Heart left ventricle (tissue), 16 donors: Measurements from ENCODE around the gene FBXO41. TPM values are rescaled to one million over a fixed set of nuclear protein-coding genes. Genes with fewer than 3 reads are reported as not detected.
A peak's percentile ranks its signal among the peaks of the same experiment; 100 is the strongest.

Source experiments
- ATAC-seq, 4 donors: fragments of 200-7000 bp; cut with Tn5 transposase; one replicate each; pipeline ENCODE4 v1.9.1; 2020 to 2022; ENCODE audit warnings: moderate library complexity in 4 of 4, mild to moderate bottlenecking in 3 of 4, moderate number of reproducible peaks in 1 of 4
- DNase-seq, 5 donors: peaks; one replicate each; pipeline ENCODE4 v3.0.0-alpha.2; 2020
- H3K27ac ChIP-seq, 12 donors: fragments of 200-600 bp; sonication (generic) in 4 of 12; one replicate each; pipeline versions ENCODE4 v1.5.0 to v1.8.0; 2016 to 2022; ENCODE audit warnings: mild to moderate bottlenecking in 2 of 12
- H3K27me3 ChIP-seq, 9 donors: fragments of 200-600 bp; sonication (generic) in 2 of 9; one replicate each; pipeline versions ENCODE4 v1.5.1 to v1.8.0; 2016 to 2022; ENCODE audit warnings: mild to moderate bottlenecking in 3 of 9
- H3K36me3 ChIP-seq, 9 donors: fragments of 200-600 bp; sonication (generic) in 2 of 9; one replicate each; pipeline versions ENCODE4 v1.5.0 to v1.8.0; 2018 to 2022; ENCODE audit warnings: mild to moderate bottlenecking in 2 of 9
- H3K4me1 ChIP-seq, 12 donors: fragments of 200-600 bp; sonication (generic) in 4 of 12; one replicate each; pipeline versions ENCODE4 v1.5.0 to v1.8.0; 2016 to 2022; ENCODE audit warnings: mild to moderate bottlenecking in 3 of 12
- H3K4me3 ChIP-seq, 12 donors: fragments of 200-600 bp; sonication (generic) in 4 of 12; one replicate each; pipeline versions ENCODE4 v1.5.0 to v1.8.0; 2017 to 2022; ENCODE audit warnings: mild to moderate bottlenecking in 9 of 12, moderate library complexity in 4 of 12
- H3K9me3 ChIP-seq, 12 donors: fragments of 200-600 bp; sonication (generic) in 4 of 12; one replicate each; pipeline versions ENCODE4 v1.5.0 to v1.8.0; 2016 to 2022; ENCODE audit warnings: mild to moderate bottlenecking in 1 of 12
- CTCF ChIP-seq, 12 donors: fragments of 200-600 bp; sonication (generic) in 4 of 12; IDR thresholded peaks; one replicate each; pipeline versions ENCODE4 v1.5.0 to v1.8.0; 2018 to 2022; ENCODE audit warnings: antibody characterized with exemption in 12 of 12, mild to moderate bottlenecking in 5 of 12
- POLR2A ChIP-seq, 2 donors: fragments of 450-650 bp; IDR thresholded peaks; one replicate each; pipeline ENCODE4 v1.6.1; 2017; ENCODE audit warnings: antibody characterized with exemption in 2 of 2, mild to moderate bottlenecking in 2 of 2, moderate library complexity in 2 of 2
- WGBS, 4 donors: extraction: QIAGEN DNeasy Blood & Tissue Kit in 2 of 4; methylation state at CpG; one replicate each; pipeline versions ENCODE4 v1.1.5 to v1.1.7; 2013 to 2018; 5-methylcytosine and 5-hydroxymethylcytosine counted together
- intact Hi-C, 10 donors: fragments of 100-400 bp; cut with DNase I; formaldehyde crosslinking; loops; one replicate each; pipeline versions ENCODE4 v1.11.1 to v1.14.2; 2022
- polyA plus RNA-seq, 2 donors: library from polyadenylated mRNA; stranded (reverse); fragments of 200-250 nt; gene quantifications; one replicate each; pipeline ENCODE4 v1.2.3, GENCODE V29; 2013
- total RNA-seq, 9 donors: library from RNA; depleted of rRNA in 2 of 9; stranded (reverse); fragments of >200 nt in 2 of 9; fragmentation: NEBNext Ultra II Directional in 3 of 9; extraction: Animal tissue kit (Norgen Biotek cat#: 25700) in 3 of 9; gene quantifications; one replicate each; pipeline versions ENCODE4 v1.1.0 to v1.2.4, GENCODE V29; 2016 to 2023
- donor health status: ischemic (EF 13 %, LVEDD 7.1; RV severe dilation, severe dysfunction).
- donor health status: healthy with polysubstance abuse.
- donor health status: DM: no; HTN: yes; CAD: no.
- donor health status: DM: no; HTN: no; CAD: no.
- donor health status: ischemic (EF 25% LVEDD 6.9; RV normal size, moderate dysfunction).
- donor health status: ischemic (EF 25% LVEDD 5.7; RV mildly dilated, moderate dysfunction).
- donor health status: healthy.
- donor health status: DM: yes; HTN: yes; CAD: no.
- donor health status: ischemic (EF 35%, LVEDD 5.7; RV mildly dilated, moderate dysfunction).
- donor health status: nonischemic (EF 11% LVEDD 7.7; RV severe dilation, severe dysfunction).
- donor health status: DM: yes; HTN: yes; CAD: no.
- donor health status: PGD.
- donor health status: ischemic (EF 29% LVEDD 5.4; RV normal size, mild dysfunction).
- donor health status: nonischemic (EF 23%, LVEDD 6.1; RV moderate dilation, normal function).

The FBXO41 gene
- total and polyA plus RNA-seq, 11 donors: 0.21 to 3.6 (median 0.57) TPM

DNA sequence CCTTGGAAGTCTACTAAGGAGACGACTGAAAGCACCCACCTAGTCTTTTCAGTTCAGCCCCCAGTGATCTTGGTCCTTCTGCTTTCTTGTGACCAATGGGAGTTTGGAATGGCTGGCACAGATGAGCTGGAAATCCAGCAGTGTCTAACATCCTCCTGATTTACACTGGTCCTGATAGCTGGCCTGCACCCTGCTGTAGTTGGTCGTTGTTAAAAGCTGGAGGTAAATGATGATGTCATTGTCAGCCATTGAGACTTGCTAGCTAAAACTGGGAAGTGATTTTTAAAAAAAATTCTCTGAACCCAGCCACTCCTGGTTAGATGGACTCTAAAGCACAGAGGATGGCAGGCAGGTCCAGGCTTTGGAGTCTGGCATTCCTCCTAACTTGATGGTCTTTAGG lies 30.9 kb downstream of the FBXO41 start:
- Histone ChIP-seq H3K36me3 (peaks cover 0 to 71% (median 66%) of the 10 kb centered on the region in 9 donors), H3K9me3 (no peaks in the 10 kb centered on the region), H3K27ac (no peak overlapping the region), H3K4me3 (no peak overlapping the region), H3K27me3 (no peaks in the 10 kb centered on the region), H3K4me1 (no peaks in the 10 kb centered on the region)
- DNase-seq (no peak), ATAC-seq (no peak)
- WGBS, 4 donors: 38 to 69% (median 57%) methylated on average over 2 of the region's 2 CpGs
- intact Hi-C loops: no loop called here
- TF ChIP-seq CTCF (IDR thresholded peaks at IDR 0.05): no peak
- no peak for TF ChIP-seq POLR2A (IDR thresholded peaks at IDR 0.05)

DNA sequence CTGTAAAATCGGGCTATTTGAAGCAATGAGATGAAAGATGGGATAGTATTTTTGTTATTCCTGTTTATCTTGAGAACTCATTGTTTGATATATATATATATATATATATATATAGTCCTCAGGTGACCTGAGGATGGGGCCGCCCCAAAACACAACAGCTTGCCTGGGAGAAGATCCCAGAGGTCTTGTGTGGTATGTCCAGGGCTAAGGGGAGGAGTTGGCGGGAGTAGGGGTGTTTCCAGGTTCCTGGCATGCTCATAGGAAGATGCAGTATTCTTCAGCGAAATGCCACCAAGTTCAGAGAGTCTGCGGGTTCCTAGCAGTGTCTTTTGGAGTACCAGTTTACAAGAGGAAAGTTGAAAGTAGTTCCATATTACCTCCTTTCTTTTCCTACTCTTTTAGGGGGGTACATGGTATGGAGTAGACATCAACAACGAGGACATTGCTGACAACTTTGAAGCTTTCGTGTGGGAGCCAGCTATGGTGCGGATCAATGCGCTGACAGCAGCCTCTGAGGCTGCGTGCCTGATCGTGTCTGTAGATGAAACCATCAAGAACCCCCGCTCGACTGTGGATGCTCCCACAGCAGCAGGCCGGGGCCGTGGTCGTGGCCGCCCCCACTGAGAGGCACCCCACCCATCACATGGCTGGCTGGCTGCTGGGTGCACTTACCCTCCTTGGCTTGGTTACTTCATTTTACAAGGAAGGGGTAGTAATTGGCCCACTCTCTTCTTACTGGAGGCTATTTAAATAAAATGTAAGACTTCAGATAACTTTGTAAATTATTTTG lies 31.8 kb downstream of the FBXO41 start:
- intact Hi-C loops: no loop called here
- Histone ChIP-seq H3K27me3 (no peaks in the 10 kb centered on the region), H3K4me3 (no peak overlapping the region), H3K9me3 (no peaks in the 10 kb centered on the region), H3K4me1 (no peaks in the 10 kb centered on the region), H3K27ac (no peak overlapping the region), H3K36me3 (peaks cover 3 to 81% (median 75%) of the 10 kb centered on the region in 9 donors)
- no peak for TF ChIP-seq POLR2A (IDR thresholded peaks at IDR 0.05)
- TF ChIP-seq CTCF (IDR thresholded peaks at IDR 0.05): no peak
- 89 to 91% (median 90%) methylated on average over 17 of the region's 17 CpGs for WGBS, 4 donors
- DNase-seq: no peak
- ATAC-seq: no peak

GRCh38 chr2:73250872-73251846 lies 33.1 kb downstream of the FBXO41 start:
- Histone ChIP-seq H3K36me3 (peaks cover 3 to 94% (median 88%) of the 10 kb centered on the region in 9 donors), H3K4me3 (no peak overlapping the region), H3K27me3 (no peaks in the 10 kb centered on the region), H3K4me1 (no peaks in the 10 kb centered on the region), H3K27ac (no peak overlapping the region), H3K9me3 (no peaks in the 10 kb centered on the region)
- no peak for DNase-seq
- no peak for TF ChIP-seq CTCF (IDR thresholded peaks at IDR 0.05)
- no peak for TF ChIP-seq POLR2A (IDR thresholded peaks at IDR 0.05)
- ATAC-seq: no peak
- intact Hi-C loops: no loop called here
- 88 to 94% (median 91%) methylated on average over 10 to 17 of the region's 17 CpGs for WGBS, 4 donors

DNA sequence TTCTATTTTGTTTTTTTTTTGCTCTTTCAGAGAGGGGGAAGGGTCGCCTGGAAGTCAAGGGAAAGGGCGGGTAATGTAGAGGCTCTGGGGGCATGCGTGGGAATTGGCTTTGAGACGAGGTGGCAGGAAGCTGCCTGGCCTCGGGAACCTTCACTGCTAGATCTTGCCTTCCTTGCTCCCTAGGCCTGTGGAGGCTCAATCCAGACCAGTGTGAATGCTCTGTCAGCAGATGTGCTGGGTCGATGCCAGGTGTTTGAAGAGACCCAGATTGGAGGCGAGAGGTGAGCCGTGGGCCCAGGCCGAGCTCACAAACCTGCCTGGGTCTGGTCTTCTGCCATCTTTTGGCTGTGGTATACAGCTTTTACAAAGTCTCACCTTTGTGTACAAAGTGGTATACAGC lies 34.6 kb downstream of the FBXO41 start:
- TF ChIP-seq POLR2A (IDR thresholded peaks at IDR 0.05): no peak
- no peak for TF ChIP-seq CTCF (IDR thresholded peaks at IDR 0.05)
- Histone ChIP-seq H3K4me1 (peaks cover 0 to 1% (median 0%) of the 10 kb centered on the region in 12 donors), H3K27ac (peak overlapping the region in 1 of 12 donors; percentile 2), H3K9me3 (no peaks in the 10 kb centered on the region), H3K4me3 (no peak overlapping the region), H3K27me3 (no peaks in the 10 kb centered on the region), H3K36me3 (peaks cover 3 to 100% (median 100%) of the 10 kb centered on the region in 9 donors)
- DNase-seq (no peak), ATAC-seq (peak in 1 of 4 donors; percentile 20)
- WGBS, 4 donors: 51 to 66% (median 58%) methylated on average over 8 to 9 of the region's 9 CpGs
- intact Hi-C loops: loop anchor here in 1 of 10 donors (10.0 kb wide), 1 partner anchor 135 kb away; the partner anchor contains the start of gene ALMS1
